Activated naive CD4-positive, alpha-beta T cell treated with Interleukin-2 at 50 U/mL for 16 hours (primary cell): ENCODE data around the gene UQCRHL.

ENCODE experiments used
- DNase-seq: peaks from one replicate; pipeline ENCODE4 v3.0.0-alpha.2; 2020

The UQCRHL gene

DNA sequence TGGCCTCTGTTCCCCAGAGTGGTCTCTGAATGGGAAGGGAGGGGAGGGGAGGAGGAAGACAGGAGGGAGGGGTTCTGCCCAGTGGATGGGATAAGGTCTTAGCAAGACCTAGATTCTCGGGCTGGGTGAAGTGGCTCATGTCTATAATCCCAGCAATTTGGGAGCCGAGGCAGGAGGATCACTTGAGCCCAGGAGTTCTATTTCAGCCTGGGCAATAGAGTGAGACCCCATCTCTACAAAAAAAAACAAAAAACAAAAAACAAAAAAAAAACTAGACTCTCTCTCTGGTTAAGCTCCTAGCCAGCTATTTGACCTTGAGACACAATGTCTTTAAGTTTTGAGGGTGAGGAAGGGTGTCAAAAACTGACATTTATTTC is 11.4 kb downstream of the UQCRHL start:
- DNase-seq, result no peak

DNA sequence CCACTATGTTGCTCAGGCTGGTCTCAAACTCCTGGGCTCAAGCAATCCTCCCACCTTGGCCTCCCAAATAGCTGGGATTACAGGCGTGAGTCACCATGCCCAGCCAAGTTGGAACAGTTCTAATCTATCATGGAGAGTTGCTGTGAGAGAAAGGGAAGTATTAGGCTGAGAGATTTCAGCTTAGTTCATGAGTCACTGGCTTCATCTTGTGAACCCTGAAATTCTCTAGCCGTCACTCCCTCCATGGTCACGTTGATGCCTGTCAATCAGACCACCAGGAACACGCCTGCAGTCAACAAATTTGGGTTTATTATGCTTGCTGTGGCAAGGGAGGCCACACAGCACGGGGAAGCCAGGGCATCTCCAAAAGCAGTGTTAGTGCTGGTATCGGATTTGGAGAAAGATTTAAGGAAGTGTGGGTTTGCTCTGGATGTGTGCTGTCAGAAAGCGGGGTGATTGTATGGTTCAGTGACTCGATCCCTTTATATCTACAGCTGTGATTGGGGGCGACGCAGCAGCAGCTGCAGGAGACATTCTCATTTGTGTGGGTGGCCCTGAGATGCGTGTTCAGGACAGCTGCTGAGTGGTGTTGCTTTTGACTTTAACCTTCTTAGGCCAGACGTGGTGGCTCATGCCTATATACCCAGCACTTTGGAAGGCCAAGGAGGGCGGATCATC is 18.7 kb downstream of the UQCRHL start:
- no peak for DNase-seq

DNA sequence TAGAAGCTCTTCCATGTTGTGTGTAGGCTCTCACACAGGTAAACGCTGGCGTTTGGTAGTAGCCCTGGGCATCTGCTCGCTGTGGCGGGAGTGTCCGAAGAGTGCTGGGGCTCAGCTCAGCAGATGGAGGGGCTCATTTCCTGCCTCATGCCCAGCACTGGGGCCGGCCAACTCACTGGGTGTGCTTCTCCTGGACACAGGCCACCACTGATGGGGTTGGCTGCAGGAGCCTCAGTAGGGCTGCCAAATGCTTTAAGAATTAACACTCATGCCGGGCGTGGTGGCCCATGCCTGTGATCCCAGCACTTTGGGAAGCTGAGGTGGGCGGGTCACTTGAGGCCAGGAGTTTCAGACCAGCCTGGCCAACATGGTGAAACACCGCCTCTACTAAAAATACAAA is 20.9 kb downstream of the UQCRHL start:
- no peak for DNase-seq

DNA sequence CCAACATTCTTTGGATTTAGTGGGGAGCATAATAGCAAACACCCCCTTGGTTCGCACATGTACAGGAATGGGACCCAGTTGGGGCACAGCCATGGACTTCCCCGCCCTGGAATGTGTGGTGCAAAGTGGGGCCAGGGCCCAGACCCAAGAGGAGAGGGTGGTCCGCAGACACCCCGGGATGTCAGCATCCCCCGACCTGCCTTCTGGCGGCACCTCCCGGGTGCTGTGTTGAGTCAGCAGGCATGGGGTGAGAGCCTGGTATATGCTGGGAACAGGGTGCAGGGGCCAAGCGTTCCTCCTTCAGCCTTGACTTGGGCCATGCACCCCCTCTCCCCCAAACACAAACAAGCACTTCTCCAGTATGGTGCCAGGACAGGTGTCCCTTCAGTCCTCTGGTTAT is 21.8 kb downstream of the UQCRHL start:
- no peak for DNase-seq

DNA sequence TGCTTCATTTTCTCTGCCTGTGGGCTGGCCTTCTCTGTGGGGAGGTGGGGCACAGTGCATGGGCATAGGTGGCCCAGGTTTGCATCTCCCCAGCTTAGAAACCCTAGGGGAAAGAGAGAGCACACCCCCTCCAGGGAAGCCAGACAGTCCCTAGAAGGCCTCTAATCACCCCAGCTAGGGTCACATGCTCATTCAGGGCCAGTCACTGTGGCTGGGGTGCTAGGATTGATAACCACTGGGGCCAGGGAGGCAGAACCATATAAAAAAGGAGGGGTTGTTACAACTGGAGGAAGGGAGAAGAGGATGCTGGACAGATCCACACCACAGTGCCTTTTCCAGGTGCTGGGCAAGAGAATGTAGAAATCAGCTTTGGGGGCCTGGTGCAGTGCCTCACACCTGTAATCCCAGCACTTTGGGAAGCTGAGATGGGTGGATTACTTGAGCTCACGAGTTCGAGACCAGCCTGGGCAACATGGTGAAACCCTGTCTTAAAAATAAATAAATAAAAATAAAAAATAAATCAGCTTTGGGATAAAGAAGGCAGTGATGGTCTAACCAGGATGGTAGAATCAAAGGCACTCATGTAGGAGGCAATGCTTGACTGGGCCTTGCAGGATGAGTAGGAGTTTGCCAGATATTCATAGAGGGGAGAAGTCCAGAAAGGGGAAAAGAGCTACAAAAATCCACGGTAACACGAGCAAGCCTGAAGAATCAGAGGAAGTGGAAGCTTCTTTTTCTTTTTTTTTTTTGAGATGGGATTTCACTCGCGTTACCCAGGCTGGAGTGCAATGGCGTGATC is 29.3 kb downstream of the UQCRHL start:
- DNase-seq, result no peak

DNA sequence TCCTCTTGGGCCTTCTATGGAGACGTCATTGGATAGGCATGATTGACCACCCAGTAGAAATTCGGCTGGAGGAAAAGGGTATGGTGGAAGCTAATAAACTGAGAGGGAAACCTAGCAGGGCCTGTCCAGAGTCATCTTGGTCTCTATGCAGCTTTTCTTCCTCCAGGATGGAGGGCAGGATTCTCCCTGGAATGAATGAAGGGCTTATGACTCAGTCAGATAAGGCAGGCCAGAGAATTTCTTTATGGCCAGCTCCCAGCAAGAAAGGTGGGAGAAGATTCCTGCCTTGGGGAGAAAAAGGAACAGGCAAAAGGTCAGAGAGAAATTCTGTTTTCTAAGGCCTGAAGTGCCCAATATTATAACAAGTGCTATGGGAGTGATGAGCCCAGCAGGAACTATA is 31.7 kb downstream of the UQCRHL start:
- DNase-seq, result no peak

DNA sequence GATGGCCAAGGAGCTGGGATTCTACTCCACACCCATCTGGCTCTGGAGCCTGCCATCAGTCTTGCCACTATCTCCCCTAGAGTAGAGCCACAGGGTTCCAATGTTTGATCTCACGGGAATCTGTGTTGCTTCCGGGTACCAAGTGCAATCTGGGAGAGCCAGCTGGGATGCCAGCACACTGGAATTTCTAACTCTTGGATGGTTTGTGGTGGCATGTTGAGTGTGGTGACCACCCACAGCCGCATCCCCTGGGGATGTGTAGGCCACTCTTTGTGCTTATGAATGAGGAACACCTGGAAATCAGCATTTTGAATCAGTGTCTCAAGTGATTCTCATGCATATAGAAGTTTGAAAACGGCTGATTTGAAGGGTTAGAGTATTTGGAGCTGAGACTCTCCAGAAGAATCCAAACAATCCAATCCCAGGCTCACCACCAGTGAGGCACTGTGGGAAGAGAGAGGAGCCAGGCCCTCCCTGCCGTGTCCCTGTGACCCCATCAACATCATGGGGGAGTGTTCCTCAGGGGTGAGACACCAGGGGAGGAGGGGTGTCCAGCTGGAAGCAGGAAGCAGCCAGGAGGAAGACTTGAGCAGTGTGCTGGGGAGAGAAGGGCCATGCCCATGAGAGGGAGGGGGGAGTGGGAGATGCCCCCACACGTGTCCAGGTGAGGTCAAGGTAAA is 35.5 kb downstream of the UQCRHL start:
- DNase-seq, result no peak

DNA sequence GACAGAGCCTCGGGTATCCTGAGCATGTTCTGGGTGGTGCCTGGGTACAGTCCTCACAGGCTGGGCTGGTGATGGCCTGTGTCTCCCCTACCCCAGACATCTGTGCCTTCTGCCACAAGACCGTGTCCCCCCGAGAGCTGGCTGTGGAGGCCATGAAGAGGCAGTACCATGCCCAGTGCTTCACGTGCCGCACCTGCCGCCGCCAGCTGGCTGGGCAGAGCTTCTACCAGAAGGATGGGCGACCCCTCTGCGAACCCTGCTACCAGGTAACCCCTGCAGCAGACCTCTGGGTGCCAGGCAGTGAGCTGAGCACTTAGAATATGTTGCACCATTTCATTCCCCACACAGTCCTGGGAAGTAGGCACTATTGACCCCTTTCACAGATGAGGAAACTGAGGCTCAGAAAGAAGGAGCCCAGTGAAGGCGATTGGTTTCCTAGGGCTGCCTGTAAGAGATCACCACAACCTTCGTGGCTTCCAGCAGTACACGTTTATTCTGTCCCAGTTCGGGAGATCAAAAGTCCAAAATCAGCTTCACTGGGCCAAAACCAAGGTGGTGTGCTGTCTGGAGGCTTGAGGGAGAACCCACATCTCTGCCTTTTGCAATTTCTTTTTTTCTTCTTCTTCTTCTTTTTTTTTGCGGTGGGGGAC is 37.0 kb downstream of the UQCRHL start:
- DNase-seq, result no peak

DNA sequence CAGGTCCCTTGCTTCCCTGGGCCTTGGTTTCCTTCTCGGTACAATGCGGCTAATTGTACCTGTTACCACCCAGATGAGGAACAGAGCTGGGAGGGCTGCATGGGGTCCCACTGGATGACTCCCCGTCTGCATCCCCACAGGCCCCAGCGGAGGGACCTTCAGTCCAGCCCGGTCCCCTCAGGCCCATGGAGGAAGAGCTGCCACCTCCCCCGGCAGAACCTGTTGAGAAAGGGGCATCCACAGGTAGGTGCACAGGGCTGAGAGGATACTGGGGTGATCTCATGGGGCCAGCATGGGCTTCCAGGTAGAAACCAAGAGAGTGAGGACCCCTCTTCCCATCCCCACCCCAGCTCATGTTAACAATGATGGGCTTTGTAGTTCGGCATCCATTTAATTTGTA is 39.1 kb downstream of the UQCRHL start:
- no peak for DNase-seq

DNA sequence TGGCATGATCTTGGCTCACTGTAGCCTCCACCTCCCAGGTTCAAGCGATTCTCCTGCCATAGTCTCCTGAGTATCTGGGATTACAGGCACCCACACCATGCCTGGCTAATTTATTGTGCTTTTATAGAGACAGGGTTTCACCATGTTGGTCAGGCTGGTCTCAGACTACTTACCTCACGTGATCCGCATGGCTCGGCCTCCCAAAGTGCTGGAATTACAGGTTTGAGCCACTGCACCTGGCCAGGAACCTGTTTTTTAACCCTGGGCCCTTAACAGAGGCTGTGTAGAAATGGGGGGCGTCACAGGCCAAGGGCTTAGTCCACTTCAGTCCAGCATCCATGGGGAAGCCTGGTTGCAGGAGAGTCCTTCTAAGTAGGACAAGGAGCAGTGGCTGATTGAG is 39.5 kb downstream of the UQCRHL start:
- no peak for DNase-seq

DNA sequence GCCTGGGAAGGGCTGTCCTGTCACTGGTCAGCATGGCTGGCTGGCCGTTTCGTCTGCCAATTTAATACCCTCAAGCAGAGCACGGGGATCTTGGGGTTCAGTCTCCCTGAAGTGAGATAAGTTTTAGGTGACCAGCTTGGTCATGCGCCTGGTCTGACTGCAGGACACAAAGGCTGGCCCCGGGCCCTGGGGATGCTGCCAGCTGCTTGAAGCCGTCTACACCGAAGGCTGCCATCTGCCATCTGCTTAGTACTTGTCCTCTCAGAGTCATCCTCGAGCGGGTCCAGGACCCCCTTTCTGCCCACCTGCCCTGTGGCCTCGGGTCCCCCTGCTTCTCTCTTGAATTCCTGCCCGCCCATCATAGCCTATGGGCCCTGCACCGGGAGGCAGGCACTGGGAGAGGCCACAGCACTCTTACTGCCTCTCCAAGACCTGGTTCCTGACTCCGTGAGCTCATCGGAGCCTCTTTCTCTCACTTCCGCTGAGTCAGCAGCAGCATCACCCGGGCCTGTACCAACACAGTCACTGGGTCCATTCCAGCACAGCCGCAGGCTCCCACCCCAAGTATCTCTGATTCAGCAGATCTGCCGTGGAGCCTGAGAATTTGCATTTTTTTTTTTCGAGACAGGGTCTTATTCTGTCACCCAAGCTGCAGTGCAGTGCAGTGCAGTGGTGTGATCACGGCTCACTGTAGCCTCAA is 41.8 kb downstream of the UQCRHL start:
- no peak for DNase-seq

DNA sequence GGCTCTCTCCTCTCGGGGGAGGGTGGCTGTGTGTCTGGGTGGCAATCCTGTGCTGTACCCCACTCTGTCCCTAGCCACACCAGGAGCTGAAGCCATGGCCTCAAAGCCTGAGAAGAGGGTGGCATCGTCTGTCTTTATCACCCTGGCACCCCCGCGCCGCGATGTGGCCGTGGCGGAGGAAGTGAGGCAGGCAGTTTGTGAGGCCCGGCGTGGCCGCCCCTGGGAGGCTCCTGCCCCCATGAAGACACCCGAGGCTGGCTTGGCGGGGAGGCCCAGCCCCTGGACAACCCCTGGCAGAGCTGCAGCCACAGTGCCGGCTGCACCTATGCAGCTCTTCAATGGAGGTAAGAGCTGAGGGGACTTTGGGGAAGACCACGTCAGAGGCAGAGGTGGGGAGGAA is 42.6 kb downstream of the UQCRHL start:
- DNase-seq, result no peak

DNA sequence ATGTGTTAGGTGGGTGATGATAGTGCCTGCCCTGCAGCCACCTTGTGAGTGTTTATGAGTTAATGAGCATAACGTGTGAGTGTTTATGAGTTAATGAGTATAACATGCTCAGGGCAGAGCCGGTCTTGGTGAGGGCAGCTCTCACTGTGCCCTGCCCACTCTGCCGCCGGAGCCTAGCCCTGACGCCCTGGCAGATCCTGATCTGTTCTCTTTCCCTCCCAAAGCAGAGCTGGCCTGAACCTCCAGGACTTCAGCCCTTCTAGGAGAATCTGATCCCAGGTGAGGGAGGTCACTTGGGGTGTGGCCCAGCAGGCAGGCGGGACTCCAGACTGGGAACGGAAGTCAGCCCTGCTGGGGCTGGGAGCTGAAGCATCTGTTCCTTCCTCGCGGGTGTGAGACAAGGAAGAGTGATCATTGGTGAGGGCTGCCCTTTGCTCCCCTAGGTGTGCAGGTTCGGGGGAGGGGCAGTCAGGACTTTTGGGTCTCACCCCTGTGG is 43.1 kb downstream of the UQCRHL start:
- no peak for DNase-seq

DNA sequence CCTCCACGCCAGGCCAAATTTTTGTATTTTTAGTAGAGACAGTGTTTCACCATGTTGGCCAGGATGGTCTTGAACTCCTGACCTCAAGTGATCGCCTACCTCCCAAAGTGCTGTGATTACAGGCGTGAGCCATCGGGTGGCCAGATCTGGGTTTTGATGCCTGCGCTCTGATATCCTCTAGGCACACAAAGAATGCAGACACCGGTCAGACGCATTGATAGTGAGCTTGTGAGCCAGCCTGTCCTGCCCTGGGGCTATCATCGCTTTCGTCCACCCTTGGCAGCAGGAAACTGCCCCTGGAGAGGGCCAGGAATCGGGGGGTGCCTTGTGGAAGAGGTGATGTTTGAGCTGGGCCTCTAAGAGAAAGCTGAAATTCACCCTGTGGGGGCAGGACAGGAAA is 44.9 kb downstream of the UQCRHL start:
- no peak for DNase-seq

DNA sequence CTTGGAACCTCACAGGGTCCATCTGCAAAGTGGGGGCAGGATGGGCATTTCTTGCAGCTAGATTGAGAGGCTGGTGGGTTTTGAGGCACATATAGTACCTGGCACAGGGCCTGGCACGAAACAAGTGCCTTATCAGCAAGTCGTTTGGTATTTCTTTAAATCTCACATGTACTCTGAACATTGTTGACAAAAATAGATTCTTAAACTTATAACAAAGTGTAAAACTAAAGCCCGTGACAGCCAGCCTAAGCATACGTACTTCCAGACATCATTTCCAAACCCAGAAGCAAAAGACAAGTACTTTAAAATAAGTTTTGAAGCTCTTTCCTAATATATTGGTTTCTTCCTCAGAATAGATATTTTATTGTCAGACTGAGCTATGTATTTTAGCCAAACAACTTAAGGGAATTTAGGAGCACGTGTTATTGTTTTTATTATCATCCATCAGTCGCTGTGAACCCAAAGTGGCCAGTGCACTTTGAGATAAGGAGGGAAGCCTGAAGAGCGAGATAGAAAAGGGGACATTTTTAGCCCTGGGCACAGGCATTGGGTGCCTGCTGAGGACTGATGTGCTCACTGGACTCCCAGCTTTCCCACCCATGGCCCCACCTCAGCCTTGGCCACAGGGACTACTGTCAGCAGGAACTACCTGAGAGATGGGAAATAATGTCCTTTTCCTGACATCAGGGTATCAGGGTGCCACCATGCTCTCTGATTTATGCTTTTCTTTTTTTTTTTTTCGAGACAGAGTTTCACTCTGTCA is 45.9 kb downstream of the UQCRHL start:
- DNase-seq, result no peak

DNA sequence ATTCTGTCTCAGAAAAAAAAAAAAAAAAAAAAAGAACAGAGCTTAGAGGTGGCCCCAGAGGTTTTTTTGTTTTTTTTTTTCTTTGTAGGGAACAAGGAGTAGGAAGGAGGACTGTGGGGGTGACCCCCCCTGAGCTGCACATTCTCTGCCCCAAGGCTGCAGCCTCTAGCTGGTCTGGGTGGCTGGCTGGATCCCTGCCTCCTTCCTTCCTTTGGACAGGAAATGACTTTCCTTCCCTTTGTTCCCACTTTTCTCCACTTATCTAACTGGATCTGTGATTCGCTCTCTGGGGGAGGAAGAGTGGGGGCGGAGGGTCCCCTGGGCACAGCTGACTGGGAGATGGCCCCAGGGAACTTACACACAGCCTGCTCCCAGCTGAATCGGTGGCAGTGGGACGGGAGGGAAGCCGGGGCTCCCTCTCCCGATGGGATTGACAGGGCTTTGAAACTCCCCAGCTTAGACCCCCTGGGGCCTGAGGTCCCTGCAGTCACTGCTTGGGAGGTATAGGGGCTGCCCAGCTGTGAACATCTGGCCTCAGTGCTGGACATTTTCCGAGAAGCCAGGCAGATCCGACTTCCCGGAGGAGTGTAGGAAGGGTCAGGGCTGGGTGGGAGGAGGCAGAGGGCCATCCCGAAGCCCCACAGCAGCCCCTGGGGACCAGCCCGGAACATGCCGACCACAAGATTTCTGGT is 46.8 kb downstream of the UQCRHL start:
- no peak for DNase-seq

DNA sequence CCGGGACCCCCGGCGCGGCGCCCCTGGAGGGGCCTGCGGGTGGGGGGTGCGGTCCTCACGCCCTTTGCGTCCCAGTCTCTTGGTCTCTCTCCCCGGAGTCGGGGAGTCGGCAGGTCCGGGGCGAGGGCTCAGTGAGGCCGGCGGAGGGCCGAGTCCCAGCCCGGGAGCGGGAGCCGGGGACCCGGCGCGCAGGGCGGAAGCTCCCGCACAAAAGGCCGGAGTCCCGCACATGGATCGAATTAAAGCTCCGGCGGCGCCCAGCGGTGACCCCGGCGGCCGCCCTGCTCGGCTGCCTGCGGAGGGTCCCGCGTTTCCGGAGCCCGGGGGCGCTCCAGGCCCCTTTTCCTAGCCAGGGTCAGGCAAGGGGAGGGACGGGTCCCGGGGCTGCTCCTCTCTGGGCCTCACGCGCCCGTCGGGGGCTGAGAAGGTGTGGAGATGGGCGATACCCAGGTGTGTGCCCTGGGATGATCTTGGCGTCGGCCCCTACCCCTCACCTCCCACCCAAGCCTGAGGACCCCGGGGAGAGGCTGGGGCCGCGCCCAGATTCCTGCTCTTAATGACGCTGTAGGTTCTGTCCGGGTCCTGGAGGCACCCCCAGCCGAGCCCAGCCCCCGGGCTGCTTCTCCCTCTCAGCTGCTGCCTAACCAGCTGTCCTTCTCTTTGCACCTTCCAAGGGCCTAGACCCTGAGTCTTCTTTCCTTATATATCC is 48.3 kb downstream of the UQCRHL start:
- no peak for DNase-seq

DNA sequence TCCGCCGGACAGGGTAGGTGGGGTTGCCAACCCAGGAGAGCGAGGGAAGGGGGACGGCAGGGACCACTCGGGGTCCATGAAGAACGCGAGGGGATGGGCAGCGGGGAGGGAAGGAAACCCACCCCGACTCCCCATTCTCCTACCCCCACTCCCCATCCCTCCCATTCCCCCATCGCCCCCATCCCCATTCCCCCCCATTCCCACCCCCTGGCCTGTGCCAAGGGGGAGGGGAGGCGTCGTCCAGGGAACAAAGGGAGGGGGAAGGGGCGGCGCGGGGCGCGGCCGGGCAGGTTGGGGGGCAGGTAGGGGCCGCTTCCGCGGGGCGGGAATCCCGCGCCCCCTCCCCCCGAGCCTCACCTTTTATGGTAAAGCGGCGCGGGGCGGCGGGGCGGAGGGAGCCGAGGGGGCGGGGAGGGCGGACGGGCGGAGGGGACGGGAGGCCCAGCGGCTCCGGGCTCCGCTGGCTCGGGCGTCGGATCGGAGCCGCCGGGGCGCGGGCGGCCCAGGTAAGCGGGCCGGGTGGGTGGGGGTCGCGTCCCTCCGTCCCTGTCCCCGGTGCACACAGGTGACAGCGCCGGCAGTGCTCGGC is 49.0 kb downstream of the UQCRHL start, which contains the start of gene FBLIM1:
FBLIM1 (plus strand) TSS at position 453 of the 589 bp plus-strand sequence. CDS start 6,189 bp downstream, outside the sequence.
- DNase-seq, result no peak

DNA sequence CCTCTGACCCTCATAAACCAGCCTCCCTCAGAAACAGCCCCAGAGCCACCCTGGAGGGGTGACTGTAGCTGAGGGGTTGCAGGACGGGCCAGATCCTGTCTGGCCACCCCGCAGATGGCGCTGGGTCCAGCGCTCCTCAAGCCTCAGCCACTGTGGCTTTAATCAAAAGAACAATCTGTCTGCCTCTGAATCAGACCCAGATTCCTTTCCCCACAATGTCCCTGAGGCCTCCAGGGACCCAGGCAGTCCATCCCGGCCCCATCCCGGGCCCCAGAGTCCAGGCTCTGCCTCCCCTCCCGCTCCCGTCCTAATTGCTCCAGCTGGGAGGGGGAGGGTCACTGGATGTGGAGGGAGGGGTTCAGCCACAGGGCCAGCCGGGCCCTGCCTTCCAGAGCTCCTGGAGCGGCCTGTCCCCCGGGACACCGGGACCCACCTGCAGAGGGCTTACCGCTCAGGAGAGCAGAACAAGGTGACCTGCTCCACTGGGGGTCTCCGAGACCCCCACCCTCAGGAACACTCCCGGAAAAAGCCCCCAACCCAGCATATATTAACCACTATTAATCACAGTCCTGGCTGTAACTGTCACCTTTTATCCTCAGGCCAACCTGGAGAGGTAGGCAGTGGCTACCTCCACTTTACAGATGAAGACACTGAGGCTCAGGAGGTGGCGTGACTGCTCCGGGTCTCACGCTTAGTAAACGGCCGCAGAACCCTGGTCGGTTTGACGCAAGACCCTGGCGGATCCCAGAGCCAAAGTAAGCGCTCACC is 49.7 kb downstream of the UQCRHL start:
- no peak for DNase-seq
